Cardiac muscle cell (in vitro differentiated cells and primary cell): ENCODE measurements around the gene ANKAR. TPM values are rescaled to one million over a fixed set of nuclear protein-coding genes. Genes with fewer than 3 reads are reported as not detected.

Experiments
- DNase-seq, 2 donors: peaks; one replicate each; pipeline versions ENCODE4 v3.0.0 to v3.0.0-alpha.2; 2010 to 2017; ENCODE audit warnings: low read depth in 1 of 2, low spot score in 1 of 2
- H3K27ac ChIP-seq: fragments of 200-600 bp; sonication (generic); 2 replicates; pipeline ENCODE4 v1.5.1; 2016
- H3K27me3 ChIP-seq: fragments of 200-600 bp; sonication (generic); 2 replicates; pipeline ENCODE4 v1.6.0; 2016; ENCODE audit warnings: control low read depth
- H3K36me3 ChIP-seq: fragments of 200-600 bp; sonication (generic); 2 replicates; pipeline ENCODE4 v1.5.1; 2016; ENCODE audit warnings: control low read depth
- H3K4me1 ChIP-seq: fragments of 200-600 bp; sonication (generic); 2 replicates; pipeline ENCODE4 v1.8.1; 2017; ENCODE audit warnings: low read depth, mild to moderate bottlenecking, mixed run types
- H3K4me3 ChIP-seq: fragments of 200-600 bp; sonication (generic); 2 replicates; pipeline ENCODE4 v1.5.1; 2016; ENCODE audit warnings: mild to moderate bottlenecking
- H3K9me3 ChIP-seq: fragments of 200-600 bp; sonication (generic); 2 replicates; pipeline ENCODE4 v1.5.1; 2017; ENCODE audit warnings: low read depth, mild to moderate bottlenecking, control low read depth
- CTCF ChIP-seq: IDR thresholded peaks from 2 replicates; pipeline ENCODE4 v1.5.1; 2012; ENCODE audit warnings: low read depth, mild to moderate bottlenecking, low read length
- polyA plus RNA-seq: library from polyadenylated mRNA; unstranded; fragments of >200 nt; fragmentation: Nextera tagmentation; extraction: Ambion mirVana; gene quantifications from 2 replicates; pipeline ENCODE4 v1.2.1, GENCODE V29; 2016
- total RNA-seq: library from RNA; depleted of rRNA; stranded (reverse); fragments of >200 nt; gene quantifications from 2 replicates; pipeline ENCODE4 v1.2.3, GENCODE V29; 2016

ANKAR gene
- total and polyA plus RNA-seq, 2 experiments from 2014 or later, result 1.4 to 5.4 TPM

DNA sequence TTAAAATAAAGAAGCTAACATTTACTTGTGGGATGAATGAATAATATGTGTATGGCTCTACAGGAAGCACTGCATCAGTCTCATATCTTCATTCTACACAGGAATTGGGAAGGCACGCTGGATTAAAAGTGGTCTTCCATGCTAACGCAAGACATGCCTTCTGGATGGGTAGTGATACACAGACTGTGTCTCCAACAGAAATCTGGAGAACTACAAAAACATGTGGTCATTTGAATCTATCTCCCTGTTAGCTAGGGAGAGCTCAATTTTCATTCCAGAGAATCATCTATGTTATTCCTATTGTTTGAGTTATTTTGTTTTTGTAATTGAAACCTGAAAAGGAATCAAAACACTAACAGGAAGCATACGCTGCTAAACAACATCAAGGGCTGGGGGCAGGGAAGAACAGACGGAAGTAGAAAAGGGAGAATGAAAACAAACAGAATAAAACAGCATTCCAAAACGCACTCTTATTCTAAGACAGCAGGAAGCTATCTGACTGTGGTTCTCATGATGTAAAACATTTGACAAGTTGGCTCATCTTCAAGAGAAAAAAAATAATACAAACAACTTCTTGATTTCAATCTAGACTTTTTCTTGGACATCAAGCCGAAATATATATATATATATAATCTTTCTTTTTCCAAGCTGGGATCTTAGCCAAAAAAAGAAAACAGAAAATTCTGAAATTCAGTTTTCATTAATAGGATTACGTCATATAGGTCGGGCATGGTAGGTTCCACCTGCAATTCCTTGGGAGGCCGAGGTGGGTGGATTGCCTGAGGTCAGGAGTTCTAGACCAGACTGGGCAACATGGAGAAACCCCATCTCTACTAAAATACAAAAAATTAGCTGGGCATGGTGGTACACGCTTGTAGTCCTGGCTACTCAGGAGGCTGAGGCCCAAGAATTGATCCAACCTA is 44.7 kb upstream of the ANKAR start:
- DNase-seq, result peak in 1 of 2 donors; percentile 77
- Histone ChIP-seq H3K4me3 (no peak overlapping the region), H3K36me3 (no peaks in the 10 kb centered on the region), H3K4me1 (peaks cover 3% of the 10 kb centered on the region), H3K27me3 (no peaks in the 10 kb centered on the region), H3K27ac (no peak overlapping the region), H3K9me3 (no peaks in the 10 kb centered on the region)
- no peak for TF ChIP-seq CTCF

GRCh38 chr2:189631849-189632248 is 42.6 kb upstream of the ANKAR start:
- no peaks in the 10 kb centered on the region for H3K9me3 ChIP-seq
- no peaks in the 10 kb centered on the region for H3K36me3 ChIP-seq
- H3K4me3 ChIP-seq, result no peak overlapping the region
- no peak for DNase-seq
- H3K27ac ChIP-seq, result no peak overlapping the region
- TF ChIP-seq CTCF, result no peak
- H3K27me3 ChIP-seq, result no peaks in the 10 kb centered on the region
- H3K4me1 ChIP-seq, result peaks cover 3% of the 10 kb centered on the region

- peak; percentile 52 for TF ChIP-seq CTCF
- H3K4me3 ChIP-seq, result no peak overlapping the region
- no peaks in the 10 kb centered on the region for H3K9me3 ChIP-seq
- DNase-seq, result peak in 1 of 2 donors; percentile 52
- H3K27ac ChIP-seq, result no peak overlapping the region
- H3K27me3 ChIP-seq, result no peaks in the 10 kb centered on the region
- H3K4me1 ChIP-seq, result peaks cover 3% of the 10 kb centered on the region
- H3K36me3 ChIP-seq, result no peaks in the 10 kb centered on the region
Observed at GRCh38 chr2:189633392-189633811, 41.1 kb upstream of the ANKAR start.

DNA sequence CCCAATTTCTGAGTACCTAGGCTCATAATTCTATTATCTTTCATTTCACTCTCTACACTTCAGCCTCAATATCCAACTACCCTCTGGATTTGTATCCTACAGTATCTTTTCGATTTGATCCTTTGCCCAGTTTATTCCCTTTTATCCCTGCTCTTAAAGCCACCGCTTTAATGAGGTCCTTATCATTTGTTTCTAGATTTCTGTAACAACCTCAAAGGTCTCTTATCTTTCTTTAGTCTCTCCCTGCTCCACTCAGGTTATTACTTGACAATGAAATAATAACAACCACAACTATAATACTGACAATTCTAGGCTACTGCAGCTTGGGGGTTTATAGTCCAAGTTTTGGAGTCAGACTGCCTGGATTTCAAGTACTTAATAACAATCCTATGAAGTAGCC is 39.1 kb upstream of the ANKAR start:
- H3K9me3 ChIP-seq, result no peaks in the 10 kb centered on the region
- DNase-seq, result no peak
- TF ChIP-seq CTCF, result no peak
- H3K27me3 ChIP-seq, result no peaks in the 10 kb centered on the region
- no peak overlapping the region for H3K27ac ChIP-seq
- no peaks in the 10 kb centered on the region for H3K36me3 ChIP-seq
- peaks cover 2% of the 10 kb centered on the region for H3K4me1 ChIP-seq
- no peak overlapping the region for H3K4me3 ChIP-seq

DNA sequence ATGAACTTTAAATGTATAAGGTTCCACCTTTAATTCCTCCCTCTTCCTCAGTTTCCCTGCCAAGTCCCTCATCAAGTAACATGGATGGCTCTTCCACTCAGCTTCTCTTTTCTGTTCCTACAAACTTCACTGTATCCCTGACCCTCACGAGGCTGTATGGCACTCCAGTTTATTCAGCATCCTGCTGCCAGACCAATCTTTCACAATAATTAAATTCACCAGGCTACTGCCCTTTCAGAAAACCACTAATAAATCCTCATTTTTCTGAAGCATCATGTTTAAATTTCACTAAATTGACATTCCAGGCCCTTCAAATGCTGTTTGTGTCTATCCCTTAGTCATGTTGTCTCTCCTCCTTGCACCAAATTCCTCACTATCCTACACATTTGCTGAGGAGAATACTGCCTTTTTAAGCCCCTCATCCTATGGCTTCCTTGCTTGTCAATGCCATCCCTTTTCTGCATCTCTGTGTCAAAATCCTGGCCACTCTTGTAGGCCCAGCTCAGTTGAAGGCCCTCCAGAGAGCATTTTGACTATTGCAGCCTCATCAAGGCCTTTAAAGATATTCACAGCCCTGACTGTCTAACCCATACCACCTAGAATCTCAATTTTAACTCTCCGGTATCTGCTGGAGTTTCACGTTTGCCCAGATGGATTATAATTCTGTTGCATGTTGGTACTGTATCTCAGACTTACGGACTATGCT is 36.0 kb upstream of the ANKAR start:
- H3K4me3 ChIP-seq, result no peak overlapping the region
- H3K36me3 ChIP-seq, result no peaks in the 10 kb centered on the region
- no peaks in the 10 kb centered on the region for H3K27me3 ChIP-seq
- no peaks in the 10 kb centered on the region for H3K4me1 ChIP-seq
- H3K27ac ChIP-seq, result no peak overlapping the region
- H3K9me3 ChIP-seq, result no peaks in the 10 kb centered on the region
- no peak for DNase-seq
- TF ChIP-seq CTCF, result no peak
